Measurements from ENCODE around the gene SHROOM2.

DNA sequence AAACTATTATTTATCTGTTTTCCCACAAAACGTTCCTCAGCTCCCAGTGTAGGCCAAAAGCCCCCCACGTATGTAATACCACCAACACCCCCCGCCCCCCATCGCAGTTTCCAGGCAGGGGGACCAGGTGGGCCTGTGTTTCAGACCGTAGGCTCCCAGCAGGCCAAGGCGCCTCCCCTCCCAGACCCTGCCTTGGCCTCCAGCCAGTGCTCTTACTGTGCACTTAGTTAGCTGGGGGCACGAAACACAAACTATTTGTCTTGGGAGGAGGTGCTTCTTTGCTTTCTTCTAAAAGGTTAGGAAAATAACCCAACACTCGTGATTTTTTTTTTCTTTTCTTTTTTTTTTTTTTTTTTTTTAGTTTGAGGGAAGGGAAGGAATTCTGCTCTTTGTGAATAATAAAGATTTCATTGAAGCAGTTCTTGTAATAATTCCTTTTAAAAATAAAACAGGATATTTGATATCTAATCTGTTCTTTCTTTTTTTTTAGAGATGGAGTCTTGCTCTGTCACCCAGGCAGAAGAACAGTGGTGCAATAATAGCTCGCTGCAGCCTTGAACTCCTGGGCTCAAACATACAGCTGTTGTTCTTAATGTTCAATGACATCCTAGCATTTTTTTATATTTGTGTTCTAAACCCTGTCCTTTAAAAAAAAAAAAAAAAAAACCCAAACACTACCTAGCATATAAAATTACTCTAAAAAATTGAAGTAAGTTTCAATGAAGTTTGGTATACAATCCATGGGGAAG is 98.0 kb downstream of the SHROOM2 start:
- TF ChIP-seq, protein P1, sequence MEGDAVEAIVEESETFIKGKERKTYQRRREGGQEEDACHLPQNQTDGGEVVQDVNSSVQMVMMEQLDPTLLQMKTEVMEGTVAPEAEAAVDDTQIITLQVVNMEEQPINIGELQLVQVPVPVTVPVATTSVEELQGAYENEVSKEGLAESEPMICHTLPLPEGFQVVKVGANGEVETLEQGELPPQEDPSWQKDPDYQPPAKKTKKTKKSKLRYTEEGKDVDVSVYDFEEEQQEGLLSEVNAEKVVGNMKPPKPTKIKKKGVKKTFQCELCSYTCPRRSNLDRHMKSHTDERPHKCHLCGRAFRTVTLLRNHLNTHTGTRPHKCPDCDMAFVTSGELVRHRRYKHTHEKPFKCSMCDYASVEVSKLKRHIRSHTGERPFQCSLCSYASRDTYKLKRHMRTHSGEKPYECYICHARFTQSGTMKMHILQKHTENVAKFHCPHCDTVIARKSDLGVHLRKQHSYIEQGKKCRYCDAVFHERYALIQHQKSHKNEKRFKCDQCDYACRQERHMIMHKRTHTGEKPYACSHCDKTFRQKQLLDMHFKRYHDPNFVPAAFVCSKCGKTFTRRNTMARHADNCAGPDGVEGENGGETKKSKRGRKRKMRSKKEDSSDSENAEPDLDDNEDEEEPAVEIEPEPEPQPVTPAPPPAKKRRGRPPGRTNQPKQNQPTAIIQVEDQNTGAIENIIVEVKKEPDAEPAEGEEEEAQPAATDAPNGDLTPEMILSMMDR (IDR thresholded peaks at IDR 0.05) = no peak
- TF ChIP-seq POLR2A (IDR thresholded peaks at IDR 0.05) (no peak), POLR2AphosphoS5 (IDR thresholded peaks at IDR 0.05) (no peak)
